T-helper 2 cell (primary cell): ENCODE data around the gene PTPRK.

Experiments used
- DNase-seq, 5 experiments: peaks; one replicate each; pipeline versions ENCODE4 v3.0.0 to v3.0.0-alpha.2; 2012 to 2022

PTPRK gene

DNA sequence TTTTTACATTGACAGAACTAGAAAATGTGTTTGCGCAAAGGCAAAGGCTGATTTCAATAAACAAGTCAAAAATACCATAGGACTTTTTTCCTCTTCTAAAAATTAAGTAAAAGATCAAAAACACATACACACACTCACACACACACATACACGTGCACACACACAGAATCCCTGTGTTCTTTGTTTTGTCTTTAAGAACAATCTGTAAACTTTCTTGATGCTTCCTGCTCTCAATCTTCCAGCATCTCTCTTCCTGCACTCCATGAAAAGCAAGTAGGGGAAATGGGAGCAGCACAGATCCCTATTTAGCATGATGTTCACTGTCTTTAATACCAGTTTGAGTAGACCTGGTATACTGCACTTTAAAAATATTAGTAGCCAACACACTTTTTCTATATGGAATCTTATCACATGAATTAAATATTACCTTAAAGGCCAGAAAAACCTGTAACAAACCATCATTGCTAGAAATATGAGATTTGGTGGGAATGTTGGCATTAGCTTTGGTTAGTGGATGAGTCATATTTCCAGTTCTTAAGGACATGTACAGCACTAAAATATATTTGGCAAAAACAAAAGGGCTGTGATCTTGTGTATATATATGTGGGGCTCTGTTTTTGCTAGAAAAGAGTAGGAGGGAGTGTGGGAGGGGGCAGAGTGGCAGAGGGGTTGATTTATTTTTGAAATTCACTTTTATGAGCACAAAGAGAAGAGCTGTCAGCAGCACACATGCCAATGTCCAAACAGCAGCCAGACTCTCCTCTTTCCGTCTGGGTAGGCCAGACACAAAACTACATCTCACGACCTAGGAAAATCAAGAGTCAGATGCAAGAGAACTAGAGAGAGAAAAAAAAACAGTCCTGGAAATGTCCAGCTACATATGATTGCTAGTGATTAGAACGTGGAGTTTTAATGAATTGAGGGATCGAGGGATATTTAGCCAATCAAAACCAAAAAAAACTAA, 4.6 kb downstream of the PTPRK start:
- DNase-seq = no peak

- no peak for DNase-seq
Measured at GRCh38 chr6:128513878-128514277, 6.5 kb downstream of the PTPRK start.

- no peak for DNase-seq
Measured at GRCh38 chr6:128512296-128512695, 8.1 kb downstream of the PTPRK start.

- DNase-seq = no peak
Measured at GRCh38 chr6:128511506-128511905, 8.9 kb downstream of the PTPRK start.

DNA sequence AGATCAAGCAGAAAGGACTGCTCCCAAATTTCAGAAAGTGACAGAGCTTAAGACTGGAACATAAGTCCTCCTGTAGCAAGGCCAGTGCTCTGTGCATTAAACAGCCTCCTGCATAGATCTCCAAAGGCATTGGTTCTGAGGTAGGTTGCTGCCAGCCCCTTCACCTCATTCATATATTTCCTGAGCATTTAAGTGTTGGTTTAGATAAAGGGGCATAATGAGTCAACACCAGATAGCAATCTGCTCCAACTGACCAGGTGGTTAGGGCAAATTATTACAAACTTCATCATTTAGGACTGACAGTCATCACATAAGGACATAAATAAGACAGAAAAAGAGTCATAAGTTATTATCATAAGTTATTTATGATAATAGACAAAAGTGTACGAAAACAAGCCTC, 10.7 kb downstream of the PTPRK start:
- DNase-seq = peak in 1 of 5 experiments; percentile 43

DNA sequence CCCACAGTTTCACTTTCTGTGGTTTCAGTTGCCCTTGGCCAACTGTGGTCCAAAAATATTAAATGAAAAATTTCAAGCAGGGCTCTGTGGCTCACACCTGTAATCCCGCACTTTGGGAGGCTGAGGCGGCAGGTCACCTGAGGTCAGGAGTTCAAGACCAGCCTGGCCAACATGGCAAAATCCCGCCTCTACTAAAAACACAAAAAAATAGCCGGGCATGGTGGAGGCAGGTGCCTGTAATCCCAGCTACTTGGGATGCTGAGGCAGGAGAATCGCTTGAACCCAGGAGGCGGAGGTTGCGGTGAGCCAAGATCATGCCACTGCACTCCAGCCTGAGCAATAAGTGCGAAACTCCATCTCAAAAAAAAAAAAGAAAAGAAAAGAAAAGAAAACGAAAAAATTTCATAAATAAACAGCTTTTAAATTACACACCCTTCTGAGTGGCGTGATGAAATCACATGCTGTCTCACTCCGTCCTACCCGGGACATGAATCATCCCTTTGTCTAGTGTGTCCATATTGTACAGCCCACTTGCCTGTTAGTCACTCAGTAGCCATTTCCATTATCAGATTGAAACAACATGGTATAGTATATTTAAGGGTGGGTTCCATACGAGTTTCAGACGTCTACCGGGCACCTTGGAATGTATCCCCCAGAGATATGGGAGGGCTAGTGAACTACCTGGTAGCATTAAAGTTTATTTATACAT, 11.7 kb downstream of the PTPRK start:
- no peak for DNase-seq

GRCh38 chr6:128507337-128508310, 12.8 kb downstream of the PTPRK start:
- no peak for DNase-seq

GRCh38 chr6:128505603-128506002, 14.8 kb downstream of the PTPRK start:
- no peak for DNase-seq

DNA sequence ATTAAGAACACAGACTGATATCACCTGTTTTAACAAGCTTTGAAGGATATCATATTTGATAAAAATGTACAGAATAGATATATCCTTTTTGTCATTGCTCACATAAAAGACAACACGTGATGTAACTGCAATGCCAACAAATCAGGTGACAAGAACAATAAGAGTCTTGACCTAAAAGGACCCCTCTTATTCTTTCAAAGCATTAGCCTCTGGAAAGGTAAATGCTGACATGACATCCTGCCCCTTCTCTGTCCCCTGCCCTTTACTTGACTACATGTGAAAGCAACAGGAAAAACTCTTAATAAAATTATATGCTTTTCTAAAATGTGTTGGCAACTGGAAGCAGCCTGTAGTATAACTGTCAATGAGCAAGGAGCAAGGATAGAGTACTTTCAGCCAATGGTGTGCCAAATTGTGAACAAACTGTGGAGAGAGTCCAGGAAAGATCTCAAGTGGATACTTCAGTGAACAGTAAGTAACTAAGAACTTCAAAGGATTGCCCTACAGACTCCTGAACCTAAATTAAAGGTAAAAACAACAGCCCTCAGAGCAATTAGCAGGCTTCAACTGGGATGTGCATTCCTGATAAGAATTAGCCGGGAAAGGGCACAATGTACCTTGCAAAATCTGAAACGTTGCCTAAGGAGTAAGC, 16.3 kb downstream of the PTPRK start:
- no peak for DNase-seq

GRCh38 chr6:128500749-128501600, 19.4 kb downstream of the PTPRK start:
- no peak for DNase-seq

DNA sequence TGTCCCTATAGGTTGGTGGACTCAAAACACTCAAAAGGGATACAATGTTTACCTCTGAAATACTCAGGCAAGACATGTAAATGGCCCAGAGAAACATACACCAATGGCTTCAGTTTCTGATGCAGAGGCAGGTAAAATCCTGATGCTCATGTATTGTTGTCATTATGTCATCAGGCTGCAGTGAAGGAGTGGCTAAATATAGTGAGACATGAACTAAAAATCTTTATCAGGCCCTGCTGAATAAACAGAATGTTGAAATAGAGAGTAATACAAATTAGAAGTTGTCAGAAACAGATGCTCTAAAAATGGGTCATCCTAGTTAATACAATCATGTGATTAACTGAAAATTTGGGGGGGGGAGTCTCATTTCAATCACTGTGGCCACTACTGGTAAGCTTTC, 20.4 kb downstream of the PTPRK start:
- DNase-seq = no peak

DNA sequence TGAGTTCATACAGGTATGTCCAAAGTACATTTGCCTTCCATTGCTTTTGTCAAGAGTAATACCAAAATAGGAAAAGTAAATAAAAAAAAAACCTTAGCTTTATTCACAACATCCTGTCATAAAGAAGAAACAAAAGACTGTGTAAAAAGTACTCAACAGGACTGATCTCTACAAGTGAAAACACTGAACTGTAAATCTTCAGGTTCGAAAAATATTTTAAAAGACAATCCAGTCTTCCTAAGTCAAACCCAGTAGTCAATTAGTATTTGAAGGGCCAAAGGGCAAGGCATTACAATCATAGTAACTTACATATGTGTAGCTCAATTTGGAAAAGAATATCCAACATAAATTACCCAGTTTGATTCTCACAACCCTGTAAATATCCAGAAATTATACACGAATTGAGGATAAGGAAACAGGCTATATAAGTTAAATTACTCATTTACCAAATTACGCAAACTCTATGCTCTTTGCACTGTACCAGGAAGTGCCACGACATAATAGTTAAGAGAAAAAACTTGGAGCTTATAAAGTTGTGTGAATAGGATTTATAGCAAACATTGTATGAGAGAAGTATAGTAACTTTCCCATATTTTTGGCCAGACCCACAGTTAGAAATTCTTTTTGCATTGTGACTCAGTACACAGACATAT, 21.2 kb downstream of the PTPRK start:
- DNase-seq = no peak

DNA sequence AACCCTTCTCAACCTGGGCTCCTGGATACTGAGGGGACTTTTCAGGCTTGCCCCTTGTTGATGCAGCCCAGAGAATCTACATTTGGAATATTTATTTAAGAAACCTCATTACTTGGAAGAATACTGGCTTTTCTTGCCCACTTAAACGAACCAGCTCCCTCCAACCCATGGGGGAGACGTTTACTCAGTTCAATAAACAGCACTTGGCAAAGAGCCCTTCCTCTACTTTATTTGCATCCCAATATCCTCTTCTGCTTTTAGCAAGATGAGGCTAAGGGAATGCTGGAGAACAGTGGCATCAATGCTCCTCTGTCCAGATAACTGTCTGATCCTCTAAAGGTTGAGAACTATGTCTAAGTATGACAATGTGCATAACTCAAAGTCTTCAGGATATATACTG, 22.2 kb downstream of the PTPRK start:
- DNase-seq = no peak

DNA sequence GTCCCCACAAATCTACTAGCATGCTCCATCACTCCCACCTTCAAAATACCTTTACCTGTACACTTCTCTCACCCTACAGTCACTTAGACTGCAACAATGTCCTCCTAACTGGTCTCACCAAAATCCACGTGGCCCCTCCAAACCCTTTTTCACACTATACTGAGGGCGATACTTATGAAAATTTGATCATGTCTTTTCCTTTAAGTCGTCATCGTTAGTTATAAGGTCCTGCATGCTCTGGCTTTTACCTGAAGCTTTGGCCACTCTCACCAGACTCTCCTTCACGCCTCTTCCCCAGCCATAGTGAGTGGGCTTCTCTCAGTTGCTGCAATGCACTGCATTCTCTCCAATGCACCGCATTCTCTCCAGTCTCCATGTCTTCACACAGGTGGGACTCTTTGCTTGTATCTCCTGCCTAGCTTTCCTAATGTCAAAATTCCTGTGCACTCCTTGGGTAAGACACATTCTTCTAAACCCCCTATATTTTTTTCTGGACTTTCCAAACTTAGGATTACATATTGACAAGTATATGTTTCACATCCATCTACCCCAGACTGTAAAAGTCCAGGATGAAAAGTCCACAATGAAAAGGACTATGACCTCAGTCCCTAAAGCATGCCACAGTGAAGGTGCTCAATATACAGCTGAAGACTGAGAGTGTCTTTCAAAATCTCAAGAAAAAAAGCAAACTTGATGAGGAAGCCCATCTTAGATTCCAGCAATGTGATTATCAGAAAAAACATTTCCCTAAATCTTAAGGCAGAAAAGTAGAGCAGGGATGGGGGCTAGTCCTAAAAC, 24.7 kb downstream of the PTPRK start:
- DNase-seq = no peak

- DNase-seq = no peak
Measured at GRCh38 chr6:128494440-128494839, 26.0 kb downstream of the PTPRK start.

GRCh38 chr6:128493877-128494276, 26.5 kb downstream of the PTPRK start:
- peak in 1 of 5 experiments; percentile 22 for DNase-seq

DNA sequence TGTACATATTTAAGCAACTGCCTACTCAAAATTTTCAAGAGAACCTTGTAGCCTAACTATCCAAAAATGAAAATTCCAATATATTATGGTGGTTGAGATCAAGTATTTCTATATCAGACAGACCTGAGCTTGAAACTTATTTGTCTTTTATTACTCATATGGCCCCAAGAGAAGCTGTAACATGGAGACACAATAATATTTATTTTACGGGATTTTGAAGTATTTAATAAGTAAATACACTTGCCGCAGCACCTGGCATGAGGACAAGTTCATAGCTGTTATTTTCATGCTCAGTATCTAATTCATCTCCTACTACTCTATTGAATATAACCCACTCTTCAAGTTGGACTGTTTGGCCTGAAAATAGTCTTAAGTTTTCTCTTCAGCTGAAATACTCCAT, 28.0 kb downstream of the PTPRK start:
- DNase-seq = no peak

- peak in 1 of 5 experiments; percentile 34 for DNase-seq
Measured at GRCh38 chr6:128491610-128492206, 28.7 kb downstream of the PTPRK start.

GRCh38 chr6:128491100-128491581, 29.3 kb downstream of the PTPRK start:
- no peak for DNase-seq
